Left cardiac atrium (tissue), 4 donors: ENCODE results near the gene SETD5. TPM values are rescaled to one million over a fixed set of nuclear protein-coding genes. Genes with fewer than 3 reads are reported as not detected.

Experiments
- ATAC-seq, 2 donors: fragments of 200-7000 bp; cut with Tn5 transposase; one replicate each; pipeline ENCODE4 v1.9.1; 2020; ENCODE audit warnings: mild to moderate bottlenecking in 2 of 2, moderate library complexity in 2 of 2
- DNase-seq: peaks from one replicate; pipeline ENCODE4 v3.0.0-alpha.2; 2020
- intact Hi-C, 2 donors: fragments of 100-400 bp; cut with DNase I; formaldehyde crosslinking; loops; one replicate each; pipeline versions ENCODE4 v1.14.1 to v1.15.1; 2022 to 2023
- long read RNA-seq: library from polyadenylated mRNA; unstranded; transcript quantifications from one replicate; pipeline ENCODE4 v2.0.0, GENCODE V29; 2021
- total RNA-seq, 2 donors: library from RNA; stranded (reverse); fragmentation: NEBNext Ultra II Directional; extraction: Animal tissue kit (Norgen Biotek cat#: 25700); gene quantifications; one replicate each; pipeline ENCODE4 v1.2.1, GENCODE V29; 2021
- donor health status: DM: no; HTN: yes; CAD: no.
- donor health status: DM: no; HTN: yes; CAD: no; lungs with severe emphysema.
- donor health status: DM: yes; HTN: yes; CAD: no.
- donor health status: Dilated cardiomyopathy.

The SETD5 gene
- 10 to 100 TPM; 53.3 to 74.6 TPM for total RNA-seq
- long read RNA-seq, partial matches to known transcripts = 10 of 16 reads
- long read RNA-seq, other reads (novel, unspliced or antisense) = 5 of 16 reads

GRCh38 chr3:9397332-9397905, at the start of gene SETD5:
SETD5 (plus strand) TSS chr3:9397615; CDS start chr3:9428939, 31,324 bp downstream.
- DNase-seq = peak; percentile 98
- ATAC-seq = peak; percentile 80 to 83
- intact Hi-C loops = no loop called here

- intact Hi-C loops = no loop called here
- DNase-seq = no peak
- ATAC-seq = peak in 1 of 2 donors; percentile 50
Observed at GRCh38 chr3:9347887-9348286, 49.5 kb upstream of the SETD5 start.

- intact Hi-C loops = loop anchor here in 1 of 2 donors (5.0 kb wide), 1 partner anchor 73 kb away; no protein-coding TSS in a partner anchor
- DNase-seq (no peak), ATAC-seq (no peak)
Observed at GRCh38 chr3:9349321-9350117, 47.9 kb upstream of the SETD5 start.

GRCh38 chr3:9351709-9352126, 45.7 kb upstream of the SETD5 start:
- intact Hi-C loops = loop anchor here in 1 of 2 donors (5.0 kb wide), 1 partner anchor 71 kb away; no protein-coding TSS in a partner anchor
- ATAC-seq (no peak), DNase-seq (no peak)

- intact Hi-C loops = loop anchor here in 1 of 2 donors (5.0 kb wide), 1 partner anchor 69 kb away; no protein-coding TSS in a partner anchor
- ATAC-seq (peak; percentile 76 to 79), DNase-seq (peak; percentile 74)
Observed at GRCh38 chr3:9352917-9353752, 44.3 kb upstream of the SETD5 start.

- ATAC-seq (no peak), DNase-seq (no peak)
- intact Hi-C loops = loop anchor here in 1 of 2 donors (2.0 kb wide), 1 partner anchor 37 kb away; no protein-coding TSS in a partner anchor
Observed at GRCh38 chr3:9361691-9362388, 35.6 kb upstream of the SETD5 start.

- intact Hi-C loops = loop anchor here in 1 of 2 donors (2.0 kb wide), 1 partner anchor 36 kb away; no protein-coding TSS in a partner anchor
- DNase-seq = peak; percentile 95
- peak; percentile 99 for ATAC-seq
Observed at GRCh38 chr3:9362731-9363530, 34.5 kb upstream of the SETD5 start, which contains the start of gene THUMPD3. THUMPD3 (plus strand) TSS chr3:9363054; CDS start chr3:9365069, 2,015 bp downstream.

- ATAC-seq = no peak
Observed at GRCh38 chr3:9369508-9369907, 27.9 kb upstream of the SETD5 start.

GRCh38 chr3:9373465-9373864, 23.9 kb upstream of the SETD5 start:
- ATAC-seq = no peak
- DNase-seq = no peak
- intact Hi-C loops = loop anchor here in 1 of 2 donors (5.0 kb wide), 1 partner anchor 64 kb away; no protein-coding TSS in a partner anchor

More at GRCh38 chr3:9369508-9369907, 27.9 kb upstream of the SETD5 start:
- intact Hi-C loops = no loop called here
- DNase-seq = no peak

- ATAC-seq (no peak), DNase-seq (no peak)
- intact Hi-C loops = no loop called here
Observed at GRCh38 chr3:9377981-9378380, 19.4 kb upstream of the SETD5 start.

GRCh38 chr3:9379327-9379726, 18.1 kb upstream of the SETD5 start:
- ATAC-seq (no peak), DNase-seq (no peak)
- intact Hi-C loops = no loop called here

- DNase-seq (no peak), ATAC-seq (no peak)
- intact Hi-C loops = loop anchor here in 1 of 2 donors (5.0 kb wide), 1 partner anchor 57 kb away; no protein-coding TSS in a partner anchor
Observed at GRCh38 chr3:9380014-9380413, 17.4 kb upstream of the SETD5 start.

GRCh38 chr3:9384141-9384828, 13.1 kb upstream of the SETD5 start:
- intact Hi-C loops = loop anchor here in 1 of 2 donors (5.0 kb wide), 1 partner anchor 53 kb away; no protein-coding TSS in a partner anchor

GRCh38 chr3:9385187-9386077, 12.0 kb upstream of the SETD5 start:
- intact Hi-C loops = loop anchor here in 1 of 2 donors (5.0 kb wide), 1 partner anchor 47 kb away; no protein-coding TSS in a partner anchor
- DNase-seq = no peak
- no peak for ATAC-seq

More at GRCh38 chr3:9384141-9384828, 13.1 kb upstream of the SETD5 start:
- DNase-seq (no peak), ATAC-seq (peak in 1 of 2 donors; percentile 16)

- ATAC-seq (no peak), DNase-seq (no peak)
- intact Hi-C loops = loop anchor here in 1 of 2 donors (5.0 kb wide), 1 partner anchor 46 kb away; no protein-coding TSS in a partner anchor
Observed at GRCh38 chr3:9386078-9386459, 11.3 kb upstream of the SETD5 start.
